HG02610 (cell line): ENCODE measurements around the gene PUS10.
"Not testable (repeated sequence)": the region's sequence is repeated elsewhere in the genome, so short reads cannot be mapped to it uniquely, and the experiment has no call there.

Experiments
- ATAC-seq: cut with Tn5 transposase; IDR thresholded peaks from one replicate; pipeline ENCODE4 v1.9.1; 2021; ENCODE audit warnings: mild to moderate bottlenecking, moderate library complexity; ENCODE audit not compliant: unreplicated experiment

The PUS10 gene, protein sequence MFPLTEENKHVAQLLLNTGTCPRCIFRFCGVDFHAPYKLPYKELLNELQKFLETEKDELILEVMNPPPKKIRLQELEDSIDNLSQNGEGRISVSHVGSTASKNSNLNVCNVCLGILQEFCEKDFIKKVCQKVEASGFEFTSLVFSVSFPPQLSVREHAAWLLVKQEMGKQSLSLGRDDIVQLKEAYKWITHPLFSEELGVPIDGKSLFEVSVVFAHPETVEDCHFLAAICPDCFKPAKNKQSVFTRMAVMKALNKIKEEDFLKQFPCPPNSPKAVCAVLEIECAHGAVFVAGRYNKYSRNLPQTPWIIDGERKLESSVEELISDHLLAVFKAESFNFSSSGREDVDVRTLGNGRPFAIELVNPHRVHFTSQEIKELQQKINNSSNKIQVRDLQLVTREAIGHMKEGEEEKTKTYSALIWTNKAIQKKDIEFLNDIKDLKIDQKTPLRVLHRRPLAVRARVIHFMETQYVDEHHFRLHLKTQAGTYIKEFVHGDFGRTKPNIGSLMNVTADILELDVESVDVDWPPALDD

DNA sequence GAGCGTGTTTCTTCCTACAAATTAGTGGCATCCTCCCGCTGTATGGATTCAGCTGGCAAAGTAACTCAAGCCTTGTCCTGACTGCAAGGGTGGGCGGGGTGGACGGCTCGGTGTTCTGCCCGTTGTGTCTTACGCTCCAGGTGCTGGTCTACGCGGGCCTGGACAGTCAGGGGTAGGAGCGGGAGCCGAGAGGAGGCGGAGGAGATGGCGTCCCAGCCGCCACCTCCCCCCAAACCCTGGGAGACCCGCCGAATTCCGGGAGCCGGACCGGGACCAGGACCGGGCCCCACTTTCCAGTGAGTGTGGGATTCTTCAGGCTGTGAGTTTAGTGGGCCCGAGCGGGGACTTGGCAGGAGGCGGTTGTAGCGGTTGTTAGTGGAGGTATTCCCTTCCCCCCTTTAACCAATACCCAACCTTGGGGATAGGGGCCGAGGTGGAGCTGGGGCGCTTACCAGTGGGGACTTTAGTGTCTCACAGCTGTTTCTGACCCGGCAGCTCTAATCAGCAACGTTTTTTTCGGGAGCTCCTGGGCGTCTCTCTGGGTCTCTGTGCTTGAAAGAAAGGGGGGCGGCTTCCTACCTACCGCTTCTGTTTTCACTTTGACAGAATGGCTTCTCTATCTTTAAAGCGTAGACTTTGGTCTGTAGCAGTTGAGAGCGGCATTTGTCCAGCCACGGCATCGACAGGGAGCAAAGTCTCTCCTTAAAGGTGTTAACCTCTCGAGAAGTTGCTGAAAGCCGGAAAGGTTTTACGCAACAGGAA, at the start of gene PUS10, which contains the start of gene PEX13:
TSS of gene PUS10 (minus strand) at position 700 of the 762 bp plus-strand sequence. CDS start 6,365 bp downstream, outside the sequence.
TSS of gene PEX13 (plus strand) at position 165 of the 762 bp plus-strand sequence. CDS start at position 205, 40 bp downstream.
- ATAC-seq: peak; percentile 71

DNA sequence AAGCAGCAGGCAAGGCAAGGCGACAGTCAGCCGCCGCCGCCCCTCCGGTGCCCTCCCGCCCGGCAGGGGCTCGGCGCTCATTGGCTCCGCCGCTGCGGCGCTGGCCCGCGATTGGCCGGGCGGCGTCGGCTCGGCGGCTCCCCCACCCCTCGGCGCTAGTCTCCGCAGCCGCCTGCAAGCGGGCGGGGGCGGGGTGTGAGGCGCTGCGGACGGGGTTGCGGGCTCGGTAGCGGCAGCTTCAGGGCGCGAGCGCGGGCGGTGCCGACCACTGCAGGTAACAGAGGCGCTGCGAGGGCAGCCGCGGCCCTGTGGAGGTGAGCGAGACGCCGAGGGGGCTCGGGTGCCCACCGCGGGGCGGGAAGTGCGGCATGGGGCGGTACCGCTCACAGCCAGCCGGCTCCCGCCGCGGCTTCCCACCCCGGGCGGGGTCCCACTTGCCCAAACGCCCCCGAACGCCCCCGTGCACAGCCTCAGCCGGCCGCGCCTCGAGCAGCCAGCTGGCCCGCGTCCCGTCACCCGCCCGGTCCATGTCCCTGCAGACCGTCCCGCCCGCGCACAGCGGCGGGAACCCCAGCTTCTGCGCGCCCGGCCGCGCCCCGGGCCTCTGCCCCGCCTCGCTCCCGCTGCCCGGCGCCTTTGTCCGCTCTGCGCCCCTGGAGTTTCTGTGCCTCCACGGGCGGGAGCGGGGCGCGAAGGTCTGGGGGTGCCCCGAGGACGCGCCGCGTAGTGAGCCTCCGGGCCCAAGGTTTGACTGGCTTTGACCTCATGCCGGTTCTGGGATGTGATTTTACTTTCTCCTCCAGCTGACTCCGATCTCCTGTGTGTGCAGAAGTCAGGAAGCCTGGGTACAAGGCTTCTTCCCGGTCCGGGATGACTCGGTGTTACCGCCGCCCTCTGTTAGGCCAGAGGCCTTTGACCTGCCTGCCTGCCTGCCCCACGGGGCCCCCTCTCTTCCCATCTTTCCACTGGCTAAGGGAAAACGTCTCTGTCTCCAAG, 48.0 kb upstream of the PUS10 start, which contains the start of gene SANBR:
TSS of gene SANBR (plus strand) at position 158 of the 996 bp plus-strand sequence. CDS start 4,480 bp downstream, outside the sequence.
- ATAC-seq: peak; percentile 98

DNA sequence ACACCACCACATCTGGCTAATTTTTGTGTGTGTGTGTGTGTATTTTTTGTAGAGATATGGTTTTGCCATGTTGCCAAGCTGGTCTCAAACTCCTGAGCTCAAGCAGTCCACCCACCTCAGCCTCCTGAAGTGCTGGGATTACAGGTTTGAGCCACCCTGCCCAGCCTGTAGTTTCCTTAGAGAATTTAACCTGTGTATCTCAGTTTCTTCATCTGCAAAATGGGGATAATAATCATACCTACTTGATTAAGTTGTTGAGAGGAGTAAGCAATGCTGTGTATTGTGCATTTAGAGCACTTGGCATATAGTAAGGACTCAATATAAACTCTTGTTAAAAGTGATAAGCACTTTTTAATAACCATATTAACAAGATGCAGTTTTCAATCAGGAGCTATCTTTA, 41.3 kb upstream of the PUS10 start:
- ATAC-seq: no peak

DNA sequence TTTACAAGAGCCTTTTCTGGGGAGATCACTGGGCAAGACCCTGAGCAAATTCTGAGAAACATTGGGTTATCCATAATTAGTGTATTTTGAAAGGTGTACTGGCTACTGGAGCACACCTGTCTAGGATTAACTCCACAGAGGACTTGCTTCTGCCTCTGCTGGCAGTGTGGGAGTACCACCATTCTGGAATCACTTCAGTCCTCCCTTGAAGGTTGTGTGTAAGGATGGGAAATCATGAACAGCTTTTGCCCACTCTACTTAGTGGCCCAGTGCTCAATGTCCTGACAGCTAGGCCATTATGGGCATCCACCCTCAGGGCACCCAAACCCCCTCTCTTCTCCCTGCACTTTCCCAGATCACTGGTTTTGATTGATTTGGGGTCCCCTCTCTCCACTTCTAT, 39.5 kb upstream of the PUS10 start:
- ATAC-seq: no peak

DNA sequence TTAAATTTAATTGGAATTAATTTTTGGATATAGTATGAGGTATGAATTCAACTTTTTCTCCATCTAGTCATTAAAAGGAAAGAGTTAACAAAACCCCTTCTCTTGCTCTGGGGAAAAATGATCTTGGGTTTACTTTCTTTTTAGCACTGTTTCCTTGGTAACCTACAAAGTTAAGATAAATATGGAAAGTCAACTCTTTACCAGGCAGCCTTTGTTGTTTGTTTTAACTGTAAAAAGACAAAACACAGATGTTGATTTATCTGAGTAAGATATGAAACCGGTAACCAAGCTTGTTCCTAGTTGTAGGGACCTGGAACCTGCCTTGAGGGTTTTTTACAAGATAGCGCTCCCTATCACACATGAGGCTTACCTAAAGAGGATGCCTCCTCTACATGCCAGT, 37.5 kb upstream of the PUS10 start:
- ATAC-seq: no peak

DNA sequence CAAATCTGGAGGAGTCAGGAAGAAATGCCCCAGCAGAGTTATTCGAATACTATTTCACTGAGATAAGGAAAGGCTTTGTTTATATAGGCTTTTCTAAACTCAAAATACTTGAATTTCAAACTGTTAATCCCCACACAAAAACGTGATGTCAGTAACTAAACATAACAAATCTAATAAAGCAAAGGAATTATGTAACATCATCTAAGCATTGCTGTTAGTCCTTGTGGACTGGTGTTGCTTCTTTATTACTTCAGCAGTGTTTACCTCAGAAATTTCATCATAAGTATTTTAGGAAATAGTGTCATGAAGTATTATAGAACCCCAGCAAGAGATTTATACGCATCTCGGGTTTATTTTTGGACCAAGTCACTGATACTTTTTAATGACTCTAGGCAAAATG, 27.9 kb upstream of the PUS10 start:
- ATAC-seq: no peak

DNA sequence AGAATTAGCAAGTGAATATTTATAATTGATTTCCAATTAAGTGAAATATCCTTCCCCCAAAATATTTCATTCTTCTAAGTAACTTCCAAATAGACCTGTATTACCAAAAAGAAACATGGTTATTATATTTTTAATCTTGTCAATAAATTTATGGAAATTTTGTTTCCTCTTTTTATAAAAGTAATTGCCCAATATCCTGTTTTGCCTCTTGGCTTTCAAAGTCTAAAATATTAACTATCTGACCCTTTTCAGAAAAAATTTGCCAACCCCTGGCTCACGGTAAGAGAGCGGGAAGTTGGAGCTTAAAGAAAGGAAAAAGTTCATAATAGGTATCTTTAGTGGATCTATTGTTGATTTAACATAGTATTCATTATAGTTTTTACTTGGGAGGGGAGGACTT, 27.2 kb upstream of the PUS10 start:
- no peak for ATAC-seq

DNA sequence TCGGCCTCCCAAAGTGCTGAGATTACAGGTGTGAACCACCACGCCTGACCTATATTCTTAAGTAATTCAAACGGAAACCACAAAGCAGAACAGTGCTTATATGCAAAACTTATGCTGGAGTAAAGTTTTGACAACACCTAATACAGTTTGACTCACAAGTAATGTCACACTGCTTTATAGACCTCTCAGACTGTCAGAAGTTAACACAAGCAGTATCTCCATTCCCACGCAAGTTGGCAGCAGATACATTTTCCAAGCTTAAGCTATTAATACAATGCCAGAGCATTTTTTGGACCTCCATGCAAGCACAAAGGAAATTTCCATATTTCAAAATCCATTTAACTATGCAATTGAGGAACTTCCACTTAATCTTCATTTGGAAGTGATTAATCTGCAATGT, 26.6 kb upstream of the PUS10 start:
- ATAC-seq: peak; percentile 68

DNA sequence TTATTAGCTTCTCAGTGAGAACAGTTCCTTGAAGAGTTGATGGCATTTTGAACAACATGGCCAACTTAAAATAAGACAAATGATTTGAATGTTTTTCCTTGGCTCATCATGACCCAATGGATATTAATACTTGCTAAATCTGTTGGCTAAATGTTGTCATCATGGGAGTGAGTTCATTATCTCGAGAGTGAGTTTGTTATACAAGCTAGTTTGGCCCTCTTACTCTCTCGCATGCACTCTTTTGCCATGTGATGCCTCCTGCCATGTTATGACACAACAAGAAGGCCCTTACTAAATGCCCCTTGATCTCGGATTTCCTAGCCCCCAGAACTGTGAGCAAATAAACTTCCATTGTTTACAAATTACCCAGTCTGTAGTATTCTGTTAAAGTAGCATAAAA, 24.8 kb upstream of the PUS10 start:
- ATAC-seq: no peak

DNA sequence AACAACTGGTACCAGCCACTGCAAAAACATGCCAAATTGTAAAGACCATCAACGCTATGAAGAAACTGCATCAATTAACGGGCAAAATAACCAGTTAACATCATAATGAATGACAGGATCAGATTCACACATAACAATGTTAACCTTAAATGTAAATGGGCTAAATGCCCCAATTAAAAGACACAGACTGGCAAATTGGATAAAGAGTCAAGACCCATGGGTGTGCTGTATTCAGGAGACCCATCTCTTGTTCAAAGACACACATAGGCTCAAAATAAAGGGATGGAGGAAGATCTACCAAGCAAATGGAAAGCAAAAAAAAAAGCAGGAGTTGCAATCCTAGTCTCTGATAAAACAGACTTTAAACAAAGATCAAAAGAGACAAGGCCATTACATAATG, 18.6 kb upstream of the PUS10 start:
- ATAC-seq: not testable (repeated sequence)

DNA sequence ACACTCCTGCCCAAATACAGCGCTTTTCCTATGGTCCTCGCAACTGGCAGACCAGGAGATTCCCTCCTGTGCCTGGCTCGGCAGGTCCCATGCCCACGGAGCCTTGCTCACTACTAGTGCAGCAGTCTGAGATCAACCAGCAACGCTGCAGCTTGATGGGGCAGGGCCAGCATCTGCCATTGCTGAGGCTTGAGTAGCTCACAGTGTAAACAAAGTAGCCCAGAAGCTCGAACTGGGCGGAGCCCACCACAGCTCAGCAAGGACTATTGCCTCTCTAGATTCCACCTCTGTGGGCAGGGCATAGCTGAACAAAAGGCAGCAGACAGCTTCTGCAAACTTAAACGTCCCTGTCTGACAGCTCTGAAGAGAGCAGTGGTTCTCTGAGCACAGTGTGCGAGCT, 16.5 kb upstream of the PUS10 start:
- not testable (repeated sequence) for ATAC-seq

DNA sequence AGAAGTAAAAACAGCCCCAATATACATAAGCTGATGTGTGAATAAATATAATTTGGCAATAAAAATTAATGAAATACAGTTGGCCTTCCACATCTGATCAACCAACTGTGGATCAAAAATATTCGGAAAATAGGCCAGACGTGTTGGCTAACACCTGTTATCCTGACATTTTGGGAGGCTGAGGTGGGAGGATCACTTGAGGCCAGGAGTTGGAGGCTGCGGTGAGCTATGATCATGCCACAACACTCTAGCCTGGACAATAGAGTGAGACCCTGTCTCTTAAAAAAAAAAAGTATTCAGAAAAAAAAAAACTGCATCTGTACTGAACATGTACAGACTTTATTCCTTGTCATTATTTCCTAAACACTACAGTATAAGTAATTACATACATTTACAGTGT, 11.5 kb upstream of the PUS10 start:
- no peak for ATAC-seq

DNA sequence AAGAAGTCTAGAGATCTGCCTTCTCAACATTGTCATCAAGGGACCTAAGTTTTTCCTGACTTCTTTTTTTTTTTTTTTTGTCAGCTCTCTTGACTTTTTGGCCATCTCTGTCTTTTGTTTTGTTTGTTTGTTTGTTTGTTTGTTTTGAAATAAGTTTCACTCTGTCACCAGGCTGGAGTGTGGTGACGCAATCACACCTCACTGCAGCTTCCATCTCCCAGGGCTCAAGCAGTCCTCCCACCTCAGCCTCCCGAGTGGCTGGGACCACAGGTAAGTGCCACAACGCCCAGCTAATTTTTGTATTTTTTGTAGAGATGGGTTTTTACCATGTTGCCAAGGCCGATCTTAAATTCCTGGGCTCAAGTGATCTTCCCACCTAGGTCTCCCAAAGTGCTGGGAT, 5.6 kb upstream of the PUS10 start:
- ATAC-seq: no peak

DNA sequence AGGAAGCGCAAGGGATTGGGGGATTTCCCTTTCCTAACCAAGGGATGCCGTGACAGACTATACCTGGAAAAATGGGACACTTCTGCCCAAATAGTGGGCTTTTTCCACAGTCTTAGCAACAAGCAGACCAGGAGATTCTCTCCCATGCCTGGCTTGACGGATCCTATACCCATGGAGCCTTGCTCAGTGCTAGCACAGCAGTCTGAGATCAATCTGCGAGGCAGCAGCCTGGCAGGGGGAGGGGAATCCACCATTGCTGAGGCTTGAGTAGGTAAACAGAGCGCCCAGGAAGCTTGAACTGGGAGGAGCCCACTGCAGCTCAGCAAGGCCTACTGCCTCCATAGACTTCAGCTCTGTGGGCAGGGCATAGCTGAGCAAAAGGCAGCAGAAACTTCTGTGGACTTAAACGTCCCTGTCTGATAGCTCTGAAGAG, 3.2 kb upstream of the PUS10 start:
- ATAC-seq: no peak

DNA sequence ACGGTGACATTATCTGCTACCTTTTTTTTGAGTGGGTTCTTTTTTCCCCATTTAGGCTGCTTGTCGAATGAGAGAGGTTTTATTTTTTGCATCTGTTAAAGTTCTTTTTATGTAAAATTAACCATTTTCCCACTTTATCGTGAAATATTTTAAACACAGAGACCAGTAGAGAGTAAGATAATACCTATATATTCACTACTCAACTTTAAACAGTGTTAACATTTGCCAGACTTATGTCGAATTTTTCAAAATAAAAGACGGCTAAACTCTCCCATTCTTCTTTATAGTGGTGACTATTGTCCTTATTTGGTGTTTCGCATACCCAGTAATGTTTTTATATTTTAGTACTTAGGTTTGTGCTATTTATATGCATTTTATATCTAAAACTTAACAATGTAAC, 743 bp upstream of the PUS10 start:
- ATAC-seq: no peak

DNA sequence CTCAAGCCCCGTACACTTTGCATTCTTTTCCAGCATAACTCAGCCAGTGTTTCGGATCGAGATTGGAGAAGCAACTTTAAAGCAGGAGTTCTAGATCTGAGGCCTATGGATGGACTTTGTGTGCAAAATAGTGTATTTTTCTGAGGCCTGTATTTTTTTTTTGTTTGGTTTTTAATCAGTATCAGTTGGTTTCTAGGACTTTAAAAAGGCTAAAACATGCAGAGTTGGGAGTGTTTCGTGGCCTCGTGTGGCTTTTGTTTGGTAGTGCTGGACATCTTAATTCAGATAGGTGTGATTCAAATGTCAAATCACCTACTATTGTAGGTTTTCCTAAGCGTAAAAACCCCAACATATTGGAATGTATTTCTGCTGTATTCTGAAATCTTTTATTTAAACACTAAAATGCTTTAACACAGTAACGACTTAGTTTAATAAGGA, 282 bp upstream of the PUS10 start:
- peak; percentile 23 for ATAC-seq

DNA sequence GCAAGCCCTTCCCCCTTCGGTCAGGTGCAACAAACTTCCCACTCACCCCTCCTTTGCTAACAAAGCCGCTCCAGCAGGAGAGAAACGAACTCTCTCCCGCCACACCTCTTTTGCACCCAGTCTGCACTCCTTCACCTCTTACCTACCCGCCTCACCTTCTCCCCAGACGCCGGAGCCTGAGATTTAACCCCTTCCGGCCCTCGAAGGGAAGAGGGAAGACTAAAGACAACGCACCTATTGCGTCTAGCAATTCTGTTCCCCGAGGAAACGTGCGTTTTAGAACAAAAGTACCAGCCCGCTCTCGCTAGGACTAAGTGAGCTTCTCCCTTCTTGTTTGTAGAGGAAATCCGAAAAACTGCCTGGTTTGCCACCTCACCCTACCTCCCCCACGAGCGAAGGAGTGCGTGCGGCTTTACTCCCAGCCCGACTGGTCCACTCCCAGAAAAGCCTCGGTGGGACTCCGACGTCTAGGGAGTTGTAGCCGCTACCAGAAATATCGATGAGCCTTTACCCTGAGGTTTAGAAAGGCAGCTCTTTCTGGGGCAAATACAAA, 976 bp downstream of the PUS10 start:
- ATAC-seq: peak; percentile 48

DNA sequence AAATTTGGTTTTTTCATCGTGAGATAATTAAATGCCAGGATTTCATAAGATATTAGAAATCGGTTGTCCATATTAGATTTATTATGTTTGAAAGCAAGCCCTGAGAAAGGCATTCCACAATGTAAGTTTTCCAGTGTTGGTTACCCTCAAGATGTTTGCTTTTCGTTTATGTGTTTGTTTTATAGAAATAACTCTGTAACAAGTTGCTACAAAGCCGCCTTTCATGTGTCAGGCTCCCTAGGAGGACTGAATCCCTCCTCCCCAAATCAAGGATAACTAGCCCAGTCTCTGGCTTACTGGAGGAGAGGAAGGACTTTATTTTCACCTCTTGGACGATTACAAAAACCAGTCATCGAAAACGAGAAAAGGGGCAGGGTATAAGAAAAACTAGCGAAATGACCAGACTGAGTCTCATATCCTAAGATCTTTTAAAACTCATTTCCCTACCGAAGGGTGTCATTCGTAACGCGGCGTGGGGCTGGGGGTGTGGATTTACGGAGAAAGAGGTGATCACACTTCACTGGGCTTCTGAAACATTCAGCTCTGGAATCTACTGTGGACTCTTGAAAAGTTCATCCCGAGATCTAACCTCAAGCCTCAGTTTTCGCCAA, 1.6 kb downstream of the PUS10 start:
- ATAC-seq: peak; percentile 40

DNA sequence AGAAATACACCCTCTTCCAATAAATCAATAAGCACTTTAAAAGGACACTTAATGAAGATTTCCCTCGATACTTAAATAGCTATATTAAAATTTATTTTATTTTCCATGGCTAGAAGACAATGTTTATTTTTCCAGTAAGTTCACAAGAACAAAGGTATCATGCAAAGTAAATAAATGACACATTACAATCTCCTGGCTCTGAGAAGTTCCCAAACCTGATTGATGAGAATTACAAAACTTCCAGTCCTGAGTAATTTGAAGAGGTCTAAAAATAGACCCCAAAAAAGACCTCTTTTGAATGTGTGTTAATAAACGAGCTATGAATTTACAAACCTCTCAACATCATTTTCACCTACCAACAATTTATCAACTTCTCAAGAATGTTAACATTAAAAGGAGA, 2.1 kb downstream of the PUS10 start:
- ATAC-seq: no peak

DNA sequence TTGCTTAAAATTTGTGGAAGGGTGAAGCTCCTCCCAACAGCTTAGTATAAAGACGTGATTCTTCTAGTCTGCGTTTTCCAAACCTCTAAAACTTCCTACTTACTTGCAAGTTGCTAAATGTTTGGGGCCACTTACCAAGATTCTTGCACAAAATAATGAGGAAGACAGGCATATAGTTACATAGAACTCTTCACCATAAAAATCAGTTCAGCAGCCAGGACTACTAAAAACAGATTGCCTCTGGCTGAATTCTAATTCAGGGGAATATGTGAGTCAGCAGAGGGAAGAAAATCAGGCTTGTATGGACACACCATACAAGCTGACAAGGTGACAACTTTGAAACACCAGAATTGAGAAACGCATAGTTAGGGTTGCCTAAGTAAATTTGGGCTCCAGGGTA, 3.3 kb downstream of the PUS10 start:
- no peak for ATAC-seq
